Measurements from ENCODE around the gene BACH2.

The BACH2 gene

GRCh38 chr6:90230548-90231215 is 66.0 kb downstream of the BACH2 start:
- TF ChIP-seq CTCF (conservative IDR thresholded peaks at IDR 0.05; ENCODE audit: low read depth, low read length), result no peak
- H3K4me3 ChIP-seq (ENCODE audit: low read depth, low read length), result no peak overlapping the region
- no peak for DNase-seq (ENCODE audit: low read depth)

- DNase-seq (ENCODE audit: low read depth), result no peak
- TF ChIP-seq CTCF (conservative IDR thresholded peaks at IDR 0.05; ENCODE audit: low read depth, low read length), result no peak
- H3K4me3 ChIP-seq (ENCODE audit: low read depth, low read length), result no peak overlapping the region
These were observed 67.2 kb downstream of the BACH2 start for GRCh38 chr6:90229331-90230010.

- no peak overlapping the region for H3K4me3 ChIP-seq (ENCODE audit: low read depth, low read length)
- no peak for DNase-seq (ENCODE audit: low read depth)
- TF ChIP-seq CTCF (conservative IDR thresholded peaks at IDR 0.05; ENCODE audit: low read depth, low read length), result no peak
These were observed 69.0 kb downstream of the BACH2 start for GRCh38 chr6:90227673-90228072.

GRCh38 chr6:90227213-90227612 is 69.4 kb downstream of the BACH2 start:
- no peak for TF ChIP-seq CTCF (conservative IDR thresholded peaks at IDR 0.05; ENCODE audit: low read depth, low read length)
- no peak overlapping the region for H3K4me3 ChIP-seq (ENCODE audit: low read depth, low read length)
- DNase-seq (ENCODE audit: low read depth), result no peak

- TF ChIP-seq CTCF (conservative IDR thresholded peaks at IDR 0.05; ENCODE audit: low read depth, low read length), result no peak
- no peak for DNase-seq (ENCODE audit: low read depth)
- no peak overlapping the region for H3K4me3 ChIP-seq (ENCODE audit: low read depth, low read length)
These were observed 70.4 kb downstream of the BACH2 start for GRCh38 chr6:90226257-90226656.

GRCh38 chr6:90224196-90224595 is 72.4 kb downstream of the BACH2 start:
- no peak overlapping the region for H3K4me3 ChIP-seq (ENCODE audit: low read depth, low read length)
- no peak for DNase-seq (ENCODE audit: low read depth)
- TF ChIP-seq CTCF (conservative IDR thresholded peaks at IDR 0.05; ENCODE audit: low read depth, low read length), result no peak

GRCh38 chr6:90222724-90223198 is 73.9 kb downstream of the BACH2 start:
- no peak for DNase-seq (ENCODE audit: low read depth)
- no peak overlapping the region for H3K4me3 ChIP-seq (ENCODE audit: low read depth, low read length)
- TF ChIP-seq CTCF (conservative IDR thresholded peaks at IDR 0.05; ENCODE audit: low read depth, low read length), result no peak
